OCI-LY7 (cell line): ENCODE measurements around the gene HS2ST1. TPM values are rescaled to one million over a fixed set of nuclear protein-coding genes. Genes with fewer than 3 reads are reported as not detected.

ENCODE experiments used
- BruUV-seq: library from RNA; stranded (reverse); fragments of 400-500 nt; replicated peaks from 2 replicates; lab custom pipeline; 2021; lab: Mats Ljungman, UMichigan
- CTCF ChIA-PET: fragments of 300-600 bp; sonication (Branson Sonifier 250); formaldehyde crosslinking; loops from one replicate; lab custom pipeline; 2022; ENCODE audit warnings: antibody characterized with exemption; ENCODE audit not compliant: unreplicated experiment; lab: Charles Lee
- POLR2A ChIA-PET: fragments of 300-600 bp; sonication (Branson Sonifier 250); formaldehyde crosslinking; loops from one replicate; lab custom pipeline; 2022; ENCODE audit warnings: antibody characterized with exemption; lab: Charles Lee
- DNase-seq: peaks from one replicate; pipeline ENCODE4 v3.0.0-alpha.2; 2015; ENCODE audit warnings: low spot score
- H2AFZ ChIP-seq: fragments of 200-600 bp; sonication (generic), shearing (Covaris generic); 2 replicates; pipeline ENCODE4 v1.6.1; 2014; ENCODE audit warnings: mild to moderate bottlenecking, antibody characterized with exemption, low read length, moderate library complexity
- H3K27ac ChIP-seq: fragments of 200-600 bp; sonication (generic); 2 replicates; pipeline ENCODE4 v1.5.1; 2014; ENCODE audit warnings: mixed run types, low read depth, mild to moderate bottlenecking, moderate library complexity, low read length, inconsistent platforms; ENCODE audit not compliant: poor library complexity, severe bottlenecking
- H3K36me3 ChIP-seq: fragments of 200-600 bp; sonication (generic); 2 replicates; pipeline ENCODE4 v1.6.1; 2014; ENCODE audit warnings: mild to moderate bottlenecking, antibody characterized with exemption, low read length, moderate library complexity, mixed read lengths; ENCODE audit not compliant: insufficient read depth
- H3K4me1 ChIP-seq: fragments of 200-600 bp; sonication (generic); 2 replicates; pipeline ENCODE4 v1.5.1; 2014; ENCODE audit warnings: mild to moderate bottlenecking, low read length; ENCODE audit not compliant: insufficient read depth, poor library complexity, severe bottlenecking
- H3K4me2 ChIP-seq: fragments of 200-600 bp; sonication (generic); 2 replicates; pipeline ENCODE4 v1.6.1; 2014; ENCODE audit warnings: mild to moderate bottlenecking, low read length
- H3K4me3 ChIP-seq: fragments of 200-600 bp; sonication (generic); 2 replicates; pipeline ENCODE4 v1.5.1; 2014; ENCODE audit warnings: mild to moderate bottlenecking, low read depth, low read length; ENCODE audit not compliant: poor library complexity, severe bottlenecking
- H3K79me2 ChIP-seq: fragments of 200-600 bp; sonication (generic); 2 replicates; pipeline ENCODE4 v1.6.1; 2016; ENCODE audit warnings: low read depth, mild to moderate bottlenecking, low read length, moderate library complexity, mixed read lengths; ENCODE audit not compliant: insufficient read depth
- H3K9me2 ChIP-seq: fragments of 200-600 bp; sonication (generic); 2 replicates; pipeline ENCODE4 v1.6.1; 2016; ENCODE audit warnings: mild to moderate bottlenecking, low read length, mixed read lengths; ENCODE audit not compliant: insufficient read depth
- H3K9me3 ChIP-seq: fragments of 200-600 bp; sonication (generic); 2 replicates; pipeline ENCODE4 v1.6.1; 2014; ENCODE audit warnings: mild to moderate bottlenecking, mixed run types, low read length, mixed read lengths
- H4K20me1 ChIP-seq: fragments of 200-600 bp; sonication (generic); 2 replicates; pipeline ENCODE4 v1.6.1; 2014; ENCODE audit warnings: mild to moderate bottlenecking, antibody characterized with exemption, low read length, moderate library complexity, mixed read lengths; ENCODE audit not compliant: insufficient read depth
- CTCF ChIP-seq: fragments of 200-600 bp; sonication (generic); conservative IDR thresholded peaks from 2 replicates; pipeline ENCODE4 v1.5.1; 2014; ENCODE audit warnings: mild to moderate bottlenecking, antibody characterized with exemption, low read length, moderate library complexity, mixed read lengths
- EZH2phosphoT487 ChIP-seq: fragments of 200-600 bp; sonication (generic); IDR thresholded peaks from 2 replicates; pipeline ENCODE4 v1.6.1; 2018; ENCODE audit warnings: low read depth, borderline replicate concordance, mild to moderate bottlenecking, mixed run types, antibody characterized with exemption, low read length, moderate library complexity, mixed read lengths
- intact Hi-C: fragments of 100-400 bp; cut with micrococcal nuclease; formaldehyde crosslinking; loops from one replicate; pipeline ENCODE4 v1.10.0; 2022; ENCODE audit not compliant: unreplicated experiment
- total RNA-seq, 2 experiments: library from RNA; depleted of rRNA in 1 of 2; stranded (reverse); fragments of >200 nt in 1 of 2; shearing (Covaris generic) in 1 of 2; gene quantifications; 2 replicates each; pipeline ENCODE4 v1.2.3, GENCODE V29; 2014 to 2022

Gene HS2ST1
- total RNA-seq, 2 experiments from 2014 or later = 20.9 to 63.7 TPM

DNA sequence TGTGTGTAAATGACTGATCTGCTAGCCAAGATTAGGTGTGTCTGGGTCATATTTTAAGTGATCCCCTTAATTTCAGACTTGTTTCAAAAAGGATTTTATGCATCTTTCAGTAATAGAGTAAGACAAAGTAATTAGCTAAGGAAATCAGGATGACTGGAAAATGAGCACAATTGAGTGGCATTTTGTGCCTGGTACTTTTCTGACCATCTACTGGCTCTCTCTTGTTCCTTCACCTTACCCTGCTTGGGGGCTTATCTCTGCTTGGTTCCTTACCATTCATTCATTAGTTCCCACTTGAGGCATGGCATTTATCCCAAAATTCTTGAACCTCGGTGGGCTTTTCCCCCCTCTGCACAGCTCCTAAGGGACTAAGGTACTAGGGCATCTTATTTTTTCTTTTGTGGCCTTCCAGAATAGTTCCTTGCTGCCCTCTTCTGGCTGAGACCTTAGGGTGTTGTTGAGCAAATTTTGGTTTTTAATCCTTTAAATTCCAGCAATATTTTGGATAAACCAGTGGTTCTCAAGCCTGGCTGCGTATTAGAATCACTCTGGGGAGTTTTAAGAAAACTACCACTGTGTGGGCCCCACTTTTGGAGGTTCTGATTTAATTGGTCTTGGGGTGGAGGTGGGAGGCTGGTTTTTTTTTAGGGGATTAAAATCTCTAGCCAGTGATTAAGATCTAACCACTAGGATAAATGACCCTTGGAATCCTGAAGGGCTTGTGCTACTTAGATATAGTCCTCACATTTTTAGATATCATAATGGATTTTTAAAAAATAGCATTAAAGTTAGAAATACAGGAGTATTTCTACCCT is 50.8 kb downstream of the HS2ST1 start:
- Histone ChIP-seq H2AFZ (no peak overlapping the region), H3K4me2 (peak overlapping the region; percentile 35), H3K9me3 (peaks cover 22% of the 10 kb centered on the region; the same call in 1 of the 2 replicates), H3K4me1 (peaks cover 17% of the 10 kb centered on the region), H4K20me1 (no peaks in the 10 kb centered on the region), H3K4me3 (no peak overlapping the region), H3K9me2 (no peaks in the 10 kb centered on the region), H3K27ac (peak overlapping the region; percentile 16), H3K79me2 (peaks cover 87% of the 10 kb centered on the region), H3K36me3 (peaks cover 49% of the 10 kb centered on the region)
- ChIA-PET POLR2A (interaction anchor here (0.7 to 2.4 kb wide), 6 partner anchors 10 to 186 kb away, joined by 3 to 14 read pairs (median 3); no protein-coding TSS in a partner anchor), CTCF (no interaction called here)
- TF ChIP-seq EZH2phosphoT487 (no peak), CTCF (peak; percentile 88)
- DNase-seq = peak; percentile 52
- BruUV-seq = no TSS peak
- intact Hi-C loops = loop anchor here (5.0 kb wide), 4 partner anchors 87 to 258 kb away; no protein-coding TSS in a partner anchor

- Histone ChIP-seq H3K4me3 (no peak overlapping the region), H3K36me3 (peaks cover 43% of the 10 kb centered on the region), H4K20me1 (no peaks in the 10 kb centered on the region), H3K27ac (no peak overlapping the region), H3K79me2 (peaks cover 87% of the 10 kb centered on the region), H3K4me1 (peaks cover 17% of the 10 kb centered on the region), H3K4me2 (peak overlapping the region; percentile 35), H3K9me2 (no peaks in the 10 kb centered on the region), H3K9me3 (peaks cover 17% of the 10 kb centered on the region; the same call in 1 of the 2 replicates), H2AFZ (no peak overlapping the region)
- intact Hi-C loops = loop anchor here (2.0 to 5.0 kb wide), 5 partner anchors 86 to 259 kb away; no protein-coding TSS in a partner anchor
- POLR2A ChIA-PET = interaction anchor here (0.9 to 2.4 kb wide), 4 partner anchors 10 to 117 kb away, joined by 3 to 14 read pairs (median 8); no protein-coding TSS in a partner anchor
- TF ChIP-seq CTCF = no peak
- TF ChIP-seq EZH2phosphoT487 = no peak
- no TSS peak for BruUV-seq
- DNase-seq = no peak
- CTCF ChIA-PET = no interaction called here
These were observed 51.4 kb downstream of the HS2ST1 start for GRCh38 chr1:86965827-86966182.
